Endothelial cell of umbilical vein (primary cell): ENCODE data around the gene ERCC1. TPM values are rescaled to one million over a fixed set of nuclear protein-coding genes. Genes with fewer than 3 reads are reported as not detected.
A peak's percentile ranks its signal among the peaks of the same experiment; 100 is the strongest.

Experiments
- Bru-seq: library from RNA; stranded (reverse); fragments of 400-500 nt; gene quantifications from one replicate; lab custom pipeline; 2021; lab: Mats Ljungman, UMichigan
- BruChase-seq, 2 experiments: library from RNA; stranded (reverse); fragments of 400-500 nt; gene quantifications; one replicate each; lab custom pipeline; 2021; lab: Mats Ljungman, UMichigan
- BruUV-seq: library from RNA; stranded (reverse); fragments of 400-500 nt; replicated peaks from 2 replicates; lab custom pipeline; 2021; lab: Mats Ljungman, UMichigan
- CTCF ChIA-PET: fragments of 300-600, 350-600 bp; sonication (Branson Sonifier 250); formaldehyde crosslinking; loops from one replicate; lab custom pipeline; 2021; ENCODE audit warnings: antibody characterized with exemption, inconsistent platforms; lab: Charles Lee
- POLR2A ChIA-PET: fragments of 300-600, 350-600 bp; sonication (Branson Sonifier 250); formaldehyde crosslinking; loops from one replicate; lab custom pipeline; 2021; ENCODE audit warnings: antibody characterized with exemption, inconsistent platforms; lab: Charles Lee
- DNase-seq: peaks from one replicate; pipeline ENCODE4 v3.0.0-alpha.2; 2011; ENCODE audit warnings: low read depth, low spot score
- FAIRE-seq: peaks from 2 replicates; lab custom pipeline; 2011; peaks lifted over from hg19 to GRCh38; lab: Jason Lieb, UNC
- H2AFZ ChIP-seq: 2 replicates; pipeline ENCODE4 v1.6.0; 2012; ENCODE audit warnings: low read depth, low read length, control low read depth, inconsistent platforms
- H3K27ac ChIP-seq: 2 replicates; pipeline ENCODE4 v1.5.1; 2011; ENCODE audit warnings: low read depth, mild to moderate bottlenecking, control low read depth, low read length, moderate library complexity; ENCODE audit not compliant: insufficient read depth
- H3K27me3 ChIP-seq, 2 experiments: 2 replicates each; pipeline versions ENCODE4 v1.6.0 to v1.6.1; 2011; ENCODE audit warnings: low read length in 2 of 2, mixed read lengths in 1 of 2; ENCODE audit not compliant: control insufficient read depth in 2 of 2, insufficient read depth in 2 of 2
- H3K36me3 ChIP-seq, 2 experiments: 2 replicates in 1 of 2; 3 replicates in 1 of 2; pipeline ENCODE4 v1.5.1; 2011; ENCODE audit warnings: low read length in 2 of 2, mild to moderate bottlenecking in 1 of 2, moderate library complexity in 1 of 2; ENCODE audit not compliant: control insufficient read depth in 2 of 2, insufficient read depth in 2 of 2; ENCODE audit errors: extremely low read depth in 1 of 2
- H3K4me1 ChIP-seq: 3 replicates; pipeline ENCODE4 v1.5.1; 2011; ENCODE audit warnings: mild to moderate bottlenecking, low read length; ENCODE audit not compliant: control insufficient read depth, insufficient read depth; ENCODE audit errors: extremely low read depth
- H3K4me2 ChIP-seq: 2 replicates; pipeline ENCODE4 v1.6.1; 2011; ENCODE audit warnings: low read length, control low read depth, mixed read lengths; ENCODE audit not compliant: insufficient read depth
- H3K4me3 ChIP-seq, 3 experiments: fragments of 200-600 bp in 1 of 3; sonication (generic), shearing (Covaris generic) in 1 of 3; replicated peaks in 1 of 3; 2 replicates each; pipeline ENCODE4 v1.5.1; 2011 to 2016; ENCODE audit warnings: control low read depth in 3 of 3, low read length in 3 of 3, mild to moderate bottlenecking in 2 of 3, inconsistent platforms in 1 of 3, low read depth in 1 of 3, moderate library complexity in 1 of 3; ENCODE audit not compliant: insufficient read depth in 1 of 3
- H3K79me2 ChIP-seq: 2 replicates; pipeline ENCODE4 v1.6.0; 2012; ENCODE audit warnings: low read length, inconsistent platforms; ENCODE audit not compliant: control insufficient read depth, insufficient read depth
- H3K9ac ChIP-seq: replicated peaks from 2 replicates; pipeline ENCODE3; 2011; ENCODE audit warnings: low read length, control low read depth; ENCODE audit not compliant: insufficient read depth; ENCODE audit errors: extremely low read depth
- H3K9me1 ChIP-seq: replicated peaks from 3 replicates; pipeline ENCODE4 v1.6.0; 2011; ENCODE audit warnings: mild to moderate bottlenecking, low read length; ENCODE audit not compliant: control insufficient read depth, insufficient read depth; ENCODE audit errors: extremely low read depth
- H3K9me3 ChIP-seq: replicated peaks from 2 replicates; pipeline ENCODE4 v1.5.1; 2012; ENCODE audit warnings: low read length, inconsistent platforms; ENCODE audit not compliant: control insufficient read depth, insufficient read depth
- H4K20me1 ChIP-seq: replicated peaks from 2 replicates; pipeline ENCODE3; 2011; ENCODE audit warnings: mild to moderate bottlenecking, low read length; ENCODE audit not compliant: control insufficient read depth, insufficient read depth; ENCODE audit errors: extremely low read depth
- EZH2 ChIP-seq: IDR thresholded peaks from 2 replicates; pipeline ENCODE4 v1.6.1; 2012; ENCODE audit warnings: borderline replicate concordance, low read depth, mild to moderate bottlenecking, moderate library complexity, low read length, inconsistent platforms; ENCODE audit not compliant: severe bottlenecking
- FOS ChIP-seq: IDR thresholded peaks from 2 replicates; pipeline ENCODE4 v1.6.1; 2011; ENCODE audit warnings: mild to moderate bottlenecking, low read length, moderate library complexity, borderline replicate concordance; ENCODE audit not compliant: insufficient read depth
- GATA2 ChIP-seq: IDR thresholded peaks from 2 replicates; pipeline ENCODE4 v1.7.0; 2011; ENCODE audit warnings: low read depth, mild to moderate bottlenecking, moderate library complexity, mixed read lengths, low read length; ENCODE audit not compliant: insufficient read length, insufficient read depth
- JUN ChIP-seq: IDR thresholded peaks from 2 replicates; pipeline ENCODE4 v1.6.1; 2011; ENCODE audit warnings: borderline replicate concordance, low read depth; ENCODE audit not compliant: insufficient read length, insufficient read depth
- MAX ChIP-seq: IDR thresholded peaks from 2 replicates; pipeline ENCODE4 v1.6.1; 2011; ENCODE audit not compliant: insufficient read depth, insufficient read length
- MYC ChIP-seq: IDR thresholded peaks from one replicate; pipeline ENCODE4 v1.6.1; 2011; ENCODE audit warnings: mild to moderate bottlenecking, low read depth, low read length
- POLR2A ChIP-seq: IDR thresholded peaks from 2 replicates; pipeline ENCODE4 v1.6.1; 2012; ENCODE audit warnings: low read depth, mild to moderate bottlenecking, control low read depth, low read length
- POLR2AphosphoS5 ChIP-seq: IDR thresholded peaks from 2 replicates; pipeline ENCODE4 v1.6.1; 2012; ENCODE audit warnings: low read depth, mild to moderate bottlenecking, control low read depth, low read length, moderate library complexity; ENCODE audit not compliant: insufficient read depth
- dilution Hi-C: fragments of 300-500 bp; cut with MboI; formaldehyde crosslinking; loops from one replicate; pipeline ENCODE4 v1.15.0; 2019; ENCODE audit warnings: low sequenced_read_pairs; ENCODE audit not compliant: extremely low pct_ligation_motif_present
- intact Hi-C: fragments of 100-400 bp; cut with micrococcal nuclease; formaldehyde crosslinking; loops from one replicate; pipeline ENCODE4 v1.10.0; 2022
- long read RNA-seq: library from polyadenylated mRNA; stranded (forward); transcript quantifications from one replicate; pipeline ENCODE4 v2.0.0, GENCODE V29; 2021
- polyA minus RNA-seq, 3 experiments: library from RNA; depleted of rRNA, polyadenylated mRNA; stranded (reverse); fragments of >200 nt; gene quantifications; 1 replicate in 1 of 3; 2 replicates in 2 of 3; pipeline ENCODE4 v1.2.3, GENCODE V29; 2011
- polyA plus RNA-seq, 4 experiments: library from polyadenylated mRNA; depleted of rRNA in 3 of 4; stranded (reverse) in 3 of 4; unstranded in 1 of 4; fragments of >200 nt; gene quantifications; 2 replicates each; pipeline versions ENCODE4 v1.2.1 to v1.2.3, GENCODE V29; 2011 to 2012; ENCODE audit warnings: missing spikeins in 1 of 4
- total RNA-seq: library from RNA; stranded (reverse); gene quantifications from 2 replicates; pipeline ENCODE4 v1.2.3, GENCODE V29; 2021
- TF ChIP-seq, protein P1 (sequence below), 2 donors: IDR thresholded peaks; 1 replicate in 1 of 2; 2 replicates in 1 of 2; pipeline ENCODE4 v1.5.1; 2011; ENCODE audit warnings: low read length in 2 of 2, mild to moderate bottlenecking in 2 of 2, moderate library complexity in 2 of 2, control low read depth in 1 of 2, inconsistent platforms in 1 of 2, low read depth in 1 of 2; ENCODE audit not compliant: insufficient read depth in 1 of 2; ENCODE audit errors: extremely low read depth in 1 of 2

ERCC1 gene
- total RNA-seq (81.8 and 82.6 TPM in 2 replicates), polyA plus RNA-seq (126 and 146 TPM in 2 replicates), polyA minus RNA-seq (59.3 and 63.8 TPM in 2 replicates), Bru-seq, nascent RNA (percentile 44 among the genes with signal in this experiment), BruChase-seq, experiment 1, labeled RNA remaining after a 6-hour chase (percentile 57 among the genes with signal in this experiment), BruChase-seq, experiment 2, labeled RNA remaining after a 2-hour chase (percentile 47 among the genes with signal in this experiment)
- polyA plus RNA-seq (2011; cell fraction: cytosol; rRNA removed) = 93.4 and 111 TPM in 2 replicates
- polyA plus RNA-seq (2011; cell fraction: nucleus; rRNA removed) = 103 and 106 TPM in 2 replicates
- 88.7 and 94.4 TPM in 2 replicates for polyA plus RNA-seq (2012)
- 38.5 TPM for polyA minus RNA-seq (2011; cell fraction: cytosol; rRNA and poly(A)+ RNA removed)
- 27.0 and 27.3 TPM in 2 replicates for polyA minus RNA-seq (2011; cell fraction: nucleus; rRNA and poly(A)+ RNA removed)
- long read RNA-seq, transcript ERCC1-208 (10 exons, 1,453 nt) = minor isoform, 20 of 216 reads
- long read RNA-seq, transcript ERCC1-202 (10 exons, 3,828 nt) = major isoform, 36 of 216 reads
- long read RNA-seq, transcript ERCC1-201 (8 exons, 1,278 nt) = minor isoform, 7 of 216 reads
- long read RNA-seq, transcript ERCC1-203 (9 exons, 949 nt) = minor isoform, 17 of 216 reads
- long read RNA-seq, partial matches to known transcripts = 93 of 216 reads
- long read RNA-seq, other reads (novel, unspliced or antisense) = 40 of 216 reads

DNA sequence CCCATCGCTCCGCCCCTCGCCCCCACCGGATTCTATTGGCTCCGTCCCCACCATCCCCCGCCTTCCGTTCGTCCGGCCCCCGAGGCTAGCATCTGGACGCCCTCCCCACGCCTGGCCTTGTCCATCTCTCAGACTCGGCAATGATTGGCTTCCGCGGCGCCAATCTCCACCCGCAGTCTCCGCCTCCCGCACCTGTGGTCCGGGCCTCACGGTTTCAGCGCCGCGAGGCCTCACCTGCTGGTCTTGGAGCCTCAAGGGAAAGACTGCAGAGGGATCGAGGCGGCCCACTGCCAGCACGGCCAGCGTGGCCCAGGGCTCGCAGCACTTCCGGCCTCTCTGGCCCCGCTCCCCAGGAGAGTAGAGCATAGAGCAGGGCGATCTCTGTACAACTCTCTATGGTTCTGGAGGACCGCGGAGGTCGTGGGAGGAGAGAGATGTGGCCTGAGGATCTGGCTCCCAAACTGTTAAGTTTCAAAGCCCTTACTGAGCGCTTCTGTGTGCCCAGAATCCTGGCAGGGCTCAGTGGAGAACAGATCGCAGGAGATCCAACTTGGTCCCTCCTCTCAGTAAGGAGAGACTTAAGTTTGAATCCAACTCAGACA lies at the start of gene ERCC1:
TSS of gene ERCC1 (minus strand) at position 329 of the 602 bp plus-strand sequence. CDS start 543 bp downstream, outside the sequence.
- dilution Hi-C loops = no loop called here
- peak within 1 kb of the TSS; percentile 94 for H3K9ac ChIP-seq
- no peak for FAIRE-seq
- H3K4me1 ChIP-seq = peaks cover 30% of the 10 kb centered on the region
- intact Hi-C loops = loop anchor here (1.0 to 2.0 kb wide), 3 partner anchors 16 to 47 kb away; partner anchors contain the start of gene PPP1R13L
- TSS peak; percentile 95 for BruUV-seq
- peaks cover 27% of the 10 kb centered on the region for H3K79me2 ChIP-seq
- ChIA-PET POLR2A (interaction anchor here (0.6 to 1.0 kb wide), 4 partner anchors 9 to 302 kb away, joined by 3 read pairs; partner anchors contain the start of gene PPP1R13L), CTCF (interaction anchor here (0.8 to 2.8 kb wide), 10 partner anchors 8 to 62 kb away, joined by 3 to 30 read pairs (median 4); partner anchors contain the start of genes FOSB and PPP1R13L)
- no peaks in the 10 kb centered on the region for H3K9me1 ChIP-seq
- H2AFZ ChIP-seq = no peak within 1 kb of the TSS
- peak within 1 kb of the TSS; percentile 59 to 74 (median 73) for H3K4me3 ChIP-seq
- no peaks in the 10 kb centered on the region for H3K9me3 ChIP-seq
- H3K4me2 ChIP-seq = peak within 1 kb of the TSS; percentile 99
- H3K36me3 ChIP-seq = peaks cover 2 to 10% of the 10 kb centered on the region in 2 experiments
- H4K20me1 ChIP-seq = no peaks in the 10 kb centered on the region
- peak; percentile 94 for DNase-seq
- no peaks in the 10 kb centered on the region for H3K27me3 ChIP-seq
- TF ChIP-seq MAX = no peak
- peak; percentile 66 for TF ChIP-seq POLR2AphosphoS5
- no peak for TF ChIP-seq EZH2
- TF ChIP-seq, protein P1, sequence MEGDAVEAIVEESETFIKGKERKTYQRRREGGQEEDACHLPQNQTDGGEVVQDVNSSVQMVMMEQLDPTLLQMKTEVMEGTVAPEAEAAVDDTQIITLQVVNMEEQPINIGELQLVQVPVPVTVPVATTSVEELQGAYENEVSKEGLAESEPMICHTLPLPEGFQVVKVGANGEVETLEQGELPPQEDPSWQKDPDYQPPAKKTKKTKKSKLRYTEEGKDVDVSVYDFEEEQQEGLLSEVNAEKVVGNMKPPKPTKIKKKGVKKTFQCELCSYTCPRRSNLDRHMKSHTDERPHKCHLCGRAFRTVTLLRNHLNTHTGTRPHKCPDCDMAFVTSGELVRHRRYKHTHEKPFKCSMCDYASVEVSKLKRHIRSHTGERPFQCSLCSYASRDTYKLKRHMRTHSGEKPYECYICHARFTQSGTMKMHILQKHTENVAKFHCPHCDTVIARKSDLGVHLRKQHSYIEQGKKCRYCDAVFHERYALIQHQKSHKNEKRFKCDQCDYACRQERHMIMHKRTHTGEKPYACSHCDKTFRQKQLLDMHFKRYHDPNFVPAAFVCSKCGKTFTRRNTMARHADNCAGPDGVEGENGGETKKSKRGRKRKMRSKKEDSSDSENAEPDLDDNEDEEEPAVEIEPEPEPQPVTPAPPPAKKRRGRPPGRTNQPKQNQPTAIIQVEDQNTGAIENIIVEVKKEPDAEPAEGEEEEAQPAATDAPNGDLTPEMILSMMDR (IDR thresholded peaks at IDR 0.05; ENCODE audit: extremely low read depth in 1 of 2, insufficient read depth in 1 of 2, low read depth in 1 of 2, low read length in 2 of 2) = no peak
- TF ChIP-seq FOS = no peak
- TF ChIP-seq MYC = peak; percentile 24
- no peak for TF ChIP-seq JUN
- no peak for TF ChIP-seq GATA2
- TF ChIP-seq POLR2A = peak; percentile 61
- H3K27ac ChIP-seq = peak within 1 kb of the TSS; percentile 100
